Mesothelial cell of epicardium (in vitro differentiated cells): Measurements from ENCODE around the gene PAXX. TPM values are rescaled to one million over a fixed set of nuclear protein-coding genes. Genes with fewer than 3 reads are reported as not detected.
"Not testable (repeated sequence)": the region's sequence is repeated elsewhere in the genome, so short reads cannot be mapped to it uniquely, and the experiment has no call there.

Experiments
- DNase-seq, 2 experiments: peaks; one replicate each; pipeline ENCODE4 v3.0.0; 2021; ENCODE audit warnings: low spot score in 2 of 2; ENCODE audit not compliant: unreplicated experiment in 2 of 2
- H3K27ac Mint-ChIP-seq: 2 replicates; pipeline ENCODE4 v1.8.0; 2021; ENCODE audit warnings: mixed read lengths
- H3K27me3 Mint-ChIP-seq: 2 replicates; pipeline ENCODE4 v1.8.0; 2021; ENCODE audit warnings: low read depth, mixed read lengths
- H3K36me3 Mint-ChIP-seq: 2 replicates; pipeline ENCODE4 v1.8.0; 2021; ENCODE audit warnings: mixed read lengths
- H3K4me1 Mint-ChIP-seq: 2 replicates; pipeline ENCODE4 v1.8.0; 2021; ENCODE audit warnings: mixed read lengths
- H3K4me3 Mint-ChIP-seq: 2 replicates; pipeline ENCODE4 v1.8.0; 2021; ENCODE audit warnings: mild to moderate bottlenecking, moderate library complexity, mixed read lengths
- H3K9me3 Mint-ChIP-seq: 2 replicates; pipeline ENCODE4 v1.8.0; 2021; ENCODE audit warnings: mixed read lengths
- CTCF ChIP-seq: fragments of 200-600 bp; sonication (generic); IDR thresholded peaks from one replicate; pipeline ENCODE4 v1.5.0; 2021; ENCODE audit warnings: antibody characterized with exemption; ENCODE audit not compliant: unreplicated experiment
- total RNA-seq: library from RNA; stranded (reverse); gene quantifications from 3 replicates; pipeline ENCODE4 v1.2.1, GENCODE V29; 2021

PAXX gene
- total RNA-seq, 1 donor from 2014 or later: 53.1 TPM

- Mint-ChIP-seq H3K9me3 (no peaks in the 10 kb centered on the region), H3K27me3 (no peaks in the 10 kb centered on the region), H3K4me1 (peaks cover 8% of the 10 kb centered on the region), H3K27ac (no peak overlapping the region), H3K4me3 (no peak overlapping the region), H3K36me3 (no peaks in the 10 kb centered on the region)
- no peak for TF ChIP-seq CTCF
- DNase-seq: no peak
These were observed 38.6 kb downstream of the PAXX start for GRCh38 chr9:137030538-137031527.

GRCh38 chr9:137031904-137032640, 39.9 kb downstream of the PAXX start, which contains the start of gene FUT7:
FUT7 (minus strand) TSS chr9:137032088; CDS start chr9:137031991, 97 bp downstream.
- Mint-ChIP-seq H3K27ac (no peak within 1 kb of the TSS), H3K9me3 (no peaks in the 10 kb centered on the region), H3K27me3 (no peaks in the 10 kb centered on the region), H3K4me3 (no peak within 1 kb of the TSS), H3K4me1 (peaks cover 8% of the 10 kb centered on the region), H3K36me3 (no peaks in the 10 kb centered on the region)
- no peak for TF ChIP-seq CTCF
- no peak for DNase-seq

GRCh38 chr9:137032858-137033257, 40.6 kb downstream of the PAXX start:
- TF ChIP-seq CTCF: no peak
- H3K27me3 Mint-ChIP-seq: no peaks in the 10 kb centered on the region
- no peaks in the 10 kb centered on the region for H3K9me3 Mint-ChIP-seq

GRCh38 chr9:137033481-137033880, 41.3 kb downstream of the PAXX start:
- H3K36me3 Mint-ChIP-seq, H3K4me1 Mint-ChIP-seq, H3K4me3 Mint-ChIP-seq, H3K27me3 Mint-ChIP-seq, H3K27ac Mint-ChIP-seq, DNase-seq, H3K9me3 Mint-ChIP-seq: not testable (repeated sequence)

More at GRCh38 chr9:137032858-137033257, 40.6 kb downstream of the PAXX start:
- peaks cover 5% of the 10 kb centered on the region for H3K4me1 Mint-ChIP-seq
- no peak for DNase-seq
- no peak overlapping the region for H3K4me3 Mint-ChIP-seq
- H3K36me3 Mint-ChIP-seq: no peaks in the 10 kb centered on the region
- H3K27ac Mint-ChIP-seq: no peak overlapping the region

- H3K36me3 Mint-ChIP-seq: no peaks in the 10 kb centered on the region
- no peak for TF ChIP-seq CTCF
- H3K4me3 Mint-ChIP-seq: no peak overlapping the region
- no peaks in the 10 kb centered on the region for H3K27me3 Mint-ChIP-seq
- DNase-seq: no peak
- H3K9me3 Mint-ChIP-seq: no peaks in the 10 kb centered on the region
- H3K4me1 Mint-ChIP-seq: peaks cover 5% of the 10 kb centered on the region
- H3K27ac Mint-ChIP-seq: no peak overlapping the region
These were observed 42.0 kb downstream of the PAXX start for GRCh38 chr9:137034039-137034708.
